ENCODE measurements around the gene MLC1. TPM values are rescaled to one million over a fixed set of nuclear protein-coding genes. Genes with fewer than 3 reads are reported as not detected.

The MLC1 gene
- total and polyA plus RNA-seq, 5 donors, result 0.14 to 1.2 (median 0.42) TPM; not detected in 1

DNA sequence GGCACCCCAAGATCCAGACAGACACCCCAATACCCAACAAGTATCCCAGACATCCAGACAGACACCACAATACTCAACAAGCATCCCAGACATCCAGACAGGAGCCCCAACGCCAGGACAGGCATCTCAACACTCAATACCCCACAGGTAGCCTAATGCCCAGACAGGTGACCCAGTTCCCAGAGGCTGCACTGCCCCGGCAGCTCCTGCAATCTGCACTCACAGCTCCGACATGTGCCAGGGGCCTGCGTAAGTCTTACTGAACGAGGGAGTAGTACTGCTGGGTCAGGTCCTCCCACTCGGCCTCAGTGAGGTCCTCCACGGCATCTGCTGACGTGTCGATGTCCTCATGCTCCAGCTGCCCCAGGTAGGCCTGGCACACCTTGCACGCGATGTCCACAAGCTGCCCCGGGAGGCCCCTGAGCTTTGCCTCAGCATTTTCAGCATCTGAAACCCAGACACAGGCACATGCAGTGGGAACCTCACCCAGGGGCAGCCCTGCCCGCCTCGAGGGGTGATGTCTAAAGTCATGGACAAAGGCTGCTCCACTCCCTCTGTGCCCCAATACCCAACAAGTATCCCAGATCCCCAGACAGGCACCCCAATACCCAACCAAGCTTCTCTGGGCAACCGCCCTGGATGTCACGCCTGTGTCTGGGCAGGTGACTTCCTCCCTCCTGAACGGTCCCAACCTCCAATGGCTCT, 43.7 kb downstream of the MLC1 start:
- intact Hi-C loops (cut with DNase I), result no loop called here

DNA sequence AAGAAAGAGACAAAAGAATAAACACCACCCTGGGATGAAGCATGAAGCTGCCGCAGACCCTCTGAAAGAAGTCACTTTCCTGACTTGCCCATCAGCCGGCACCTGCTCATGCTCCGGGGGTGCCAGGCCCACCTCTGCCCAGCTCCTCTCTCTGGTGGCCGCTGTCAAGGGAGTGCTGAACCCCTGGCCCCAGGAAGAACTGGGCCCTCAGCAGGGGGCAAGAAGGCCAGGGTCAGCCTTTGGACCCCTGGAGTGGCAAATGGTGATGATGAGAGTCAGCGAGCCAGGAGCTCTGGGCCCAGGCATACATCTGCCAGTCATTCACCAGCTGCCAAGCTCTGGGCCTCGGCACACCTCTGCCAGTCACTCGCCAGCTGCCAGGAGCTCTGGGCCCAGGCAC, 44.5 kb downstream of the MLC1 start:
- Histone ChIP-seq H3K9me3 (ENCODE audit: control insufficient read depth, low read length) (no peaks in the 10 kb centered on the region), H3K4me3 (ENCODE audit: low read length) (no peak overlapping the region), H3K27me3 (ENCODE audit: control insufficient read depth, insufficient read depth) (no peaks in the 10 kb centered on the region), H3K4me1 (ENCODE audit: control insufficient read depth, insufficient read depth, low read length) (no peaks in the 10 kb centered on the region), H3K27ac (ENCODE audit: low read length) (no peak overlapping the region)
- ATAC-seq (no peak), DNase-seq (no peak)
- intact Hi-C loops (cut with DNase I), result no loop called here
- WGBS, result 86% methylated on average over 7 of the region's 7 CpGs

More for the DNA sequence above, 43.7 kb downstream of the MLC1 start:
- Histone ChIP-seq H3K27me3 (ENCODE audit: control insufficient read depth, insufficient read depth) (no peaks in the 10 kb centered on the region), H3K27ac (ENCODE audit: low read length) (no peak overlapping the region), H3K9me3 (ENCODE audit: control insufficient read depth, low read length) (no peaks in the 10 kb centered on the region), H3K4me1 (ENCODE audit: control insufficient read depth, insufficient read depth, low read length) (no peaks in the 10 kb centered on the region), H3K4me3 (ENCODE audit: low read length) (no peak overlapping the region)
- no peak for ATAC-seq
- DNase-seq, result no peak
- WGBS, result 78% methylated on average over 17 of the region's 17 CpGs

DNA sequence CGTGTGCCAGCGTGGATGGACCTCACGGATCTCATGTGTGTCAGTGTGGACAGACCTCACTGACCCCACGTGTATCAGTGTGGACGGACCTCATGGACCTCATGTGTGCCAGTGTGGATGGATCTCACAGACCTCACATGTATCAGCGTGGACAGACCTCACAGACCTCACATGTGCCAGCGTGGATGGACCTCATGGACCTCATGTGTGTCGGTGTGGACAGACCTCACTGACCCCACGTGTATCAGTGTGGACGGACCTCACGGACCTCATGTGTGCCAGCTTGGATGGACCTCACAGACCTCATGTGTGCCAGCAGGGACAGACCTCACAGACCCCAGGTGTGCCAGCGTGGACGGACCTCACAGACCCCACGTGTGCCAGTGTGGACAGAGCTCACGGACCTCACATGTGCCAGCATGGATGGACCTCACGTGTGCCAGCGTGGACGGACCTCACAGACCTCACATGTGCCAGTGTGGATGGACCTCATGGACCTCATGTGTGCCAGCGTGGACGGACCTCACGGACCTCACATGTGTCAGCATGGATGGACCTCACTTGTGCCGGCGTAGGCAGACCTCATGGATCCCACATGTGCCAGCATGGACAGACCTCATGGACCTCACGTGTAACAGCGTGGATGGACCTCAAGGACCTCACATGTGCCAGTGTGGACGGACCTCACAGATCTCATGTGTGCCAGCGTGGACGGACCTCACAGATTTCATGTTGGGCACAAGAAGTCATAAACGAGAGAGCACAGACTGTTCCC, 45.4 kb downstream of the MLC1 start:
- DNase-seq, result no peak
- intact Hi-C loops (cut with DNase I), result no loop called here
- Histone ChIP-seq H3K27ac (ENCODE audit: low read length) (no peak overlapping the region), H3K27me3 (ENCODE audit: control insufficient read depth, insufficient read depth) (no peaks in the 10 kb centered on the region), H3K9me3 (ENCODE audit: control insufficient read depth, low read length) (no peaks in the 10 kb centered on the region), H3K4me1 (ENCODE audit: control insufficient read depth, insufficient read depth, low read length) (no peaks in the 10 kb centered on the region), H3K4me3 (ENCODE audit: low read length) (no peak overlapping the region)
- no peak for ATAC-seq
- WGBS, result 91% methylated on average over 29 of the region's 29 CpGs

DNA sequence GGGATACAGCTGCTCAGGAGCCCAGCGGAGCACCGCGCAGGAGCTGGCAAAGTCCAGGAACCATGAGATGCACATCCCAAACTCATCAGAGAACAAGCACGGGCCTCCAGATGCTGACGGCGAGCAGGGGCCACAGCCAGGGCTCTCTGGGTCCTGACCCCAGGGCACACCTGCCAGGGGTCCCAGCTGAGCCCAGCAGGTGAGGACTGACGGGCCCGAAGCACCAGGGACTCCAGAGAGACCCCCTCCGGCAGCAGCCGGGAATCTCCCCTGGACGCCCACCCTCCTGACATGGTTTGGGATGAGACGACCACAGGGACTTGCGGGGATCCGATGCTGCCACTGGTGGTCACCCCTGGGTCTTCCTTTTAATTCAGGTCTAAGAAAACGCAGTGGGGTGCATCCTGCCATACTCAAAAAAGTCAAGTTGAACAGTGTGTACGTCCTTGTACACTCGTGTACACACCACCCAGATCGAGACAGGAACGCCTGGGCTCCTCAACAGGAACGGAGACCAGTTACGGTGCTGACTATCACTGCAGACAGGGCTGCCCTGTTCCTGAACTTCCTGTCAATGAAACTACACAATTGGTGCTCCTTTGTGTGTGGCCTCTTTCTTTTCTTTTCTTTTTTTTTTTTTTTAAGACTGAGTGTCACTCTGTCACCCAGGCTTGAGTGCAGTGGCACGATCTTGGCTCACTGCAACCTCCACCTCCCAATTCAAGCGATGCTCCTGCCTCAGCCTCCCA, 49.1 kb downstream of the MLC1 start:
- H3K27me3 ChIP-seq (ENCODE audit: control insufficient read depth, insufficient read depth), result no peaks in the 10 kb centered on the region
- no peak overlapping the region for H3K4me3 ChIP-seq (ENCODE audit: low read length)
- no peak overlapping the region for H3K27ac ChIP-seq (ENCODE audit: low read length)
- H3K4me1 ChIP-seq (ENCODE audit: control insufficient read depth, insufficient read depth, low read length), result no peaks in the 10 kb centered on the region
- ATAC-seq (no peak), DNase-seq (no peak)
- no peaks in the 10 kb centered on the region for H3K9me3 ChIP-seq (ENCODE audit: control insufficient read depth, low read length)
- 79% methylated on average over 23 of the region's 23 CpGs for WGBS
- intact Hi-C loops (cut with DNase I), result no loop called here

DNA sequence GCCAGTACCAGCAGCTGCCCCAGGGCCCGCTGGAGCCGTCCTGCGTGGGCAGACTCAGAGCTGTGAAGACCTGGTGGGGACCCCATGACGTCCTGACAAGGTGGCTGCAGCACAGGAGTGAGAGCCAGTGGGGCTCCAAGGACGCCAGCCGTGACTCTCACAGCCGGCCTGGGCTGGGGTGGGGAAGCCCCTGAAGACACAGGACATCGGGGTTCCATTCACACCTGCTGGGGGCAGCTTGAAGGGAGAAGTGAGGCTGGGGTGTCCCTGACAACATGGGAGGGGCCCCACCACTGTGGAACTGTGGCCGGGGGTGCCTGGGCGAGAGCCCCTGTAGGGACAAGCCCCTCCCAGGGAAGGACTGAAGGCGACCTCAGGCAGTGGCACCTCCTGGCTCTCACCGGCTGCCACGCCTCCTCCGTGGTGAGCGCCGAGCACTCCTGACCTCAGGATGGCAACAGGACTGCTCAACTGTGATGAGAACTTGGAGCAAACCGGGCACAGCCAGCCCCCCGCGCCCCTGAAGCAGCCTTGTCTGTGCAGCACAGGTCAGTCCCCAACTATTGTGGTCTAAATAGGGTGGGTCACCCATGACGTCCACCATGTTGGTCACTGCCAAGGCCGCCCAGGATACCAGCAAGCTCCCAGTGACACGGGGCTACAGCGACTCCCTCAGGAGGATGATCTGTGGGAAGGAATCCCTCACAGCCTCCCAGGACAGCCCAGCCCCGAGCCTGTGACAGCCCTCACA, 49.9 kb downstream of the MLC1 start:
- no peak overlapping the region for H3K4me3 ChIP-seq (ENCODE audit: low read length)
- H3K27me3 ChIP-seq (ENCODE audit: control insufficient read depth, insufficient read depth), result no peaks in the 10 kb centered on the region
- H3K27ac ChIP-seq (ENCODE audit: low read length), result no peak overlapping the region
- ATAC-seq (no peak), DNase-seq (no peak)
- H3K9me3 ChIP-seq (ENCODE audit: control insufficient read depth, low read length), result no peaks in the 10 kb centered on the region
- H3K4me1 ChIP-seq (ENCODE audit: control insufficient read depth, insufficient read depth, low read length), result no peaks in the 10 kb centered on the region
- intact Hi-C loops (cut with DNase I), result no loop called here
- 73% methylated on average over 24 of the region's 24 CpGs for WGBS

DNA sequence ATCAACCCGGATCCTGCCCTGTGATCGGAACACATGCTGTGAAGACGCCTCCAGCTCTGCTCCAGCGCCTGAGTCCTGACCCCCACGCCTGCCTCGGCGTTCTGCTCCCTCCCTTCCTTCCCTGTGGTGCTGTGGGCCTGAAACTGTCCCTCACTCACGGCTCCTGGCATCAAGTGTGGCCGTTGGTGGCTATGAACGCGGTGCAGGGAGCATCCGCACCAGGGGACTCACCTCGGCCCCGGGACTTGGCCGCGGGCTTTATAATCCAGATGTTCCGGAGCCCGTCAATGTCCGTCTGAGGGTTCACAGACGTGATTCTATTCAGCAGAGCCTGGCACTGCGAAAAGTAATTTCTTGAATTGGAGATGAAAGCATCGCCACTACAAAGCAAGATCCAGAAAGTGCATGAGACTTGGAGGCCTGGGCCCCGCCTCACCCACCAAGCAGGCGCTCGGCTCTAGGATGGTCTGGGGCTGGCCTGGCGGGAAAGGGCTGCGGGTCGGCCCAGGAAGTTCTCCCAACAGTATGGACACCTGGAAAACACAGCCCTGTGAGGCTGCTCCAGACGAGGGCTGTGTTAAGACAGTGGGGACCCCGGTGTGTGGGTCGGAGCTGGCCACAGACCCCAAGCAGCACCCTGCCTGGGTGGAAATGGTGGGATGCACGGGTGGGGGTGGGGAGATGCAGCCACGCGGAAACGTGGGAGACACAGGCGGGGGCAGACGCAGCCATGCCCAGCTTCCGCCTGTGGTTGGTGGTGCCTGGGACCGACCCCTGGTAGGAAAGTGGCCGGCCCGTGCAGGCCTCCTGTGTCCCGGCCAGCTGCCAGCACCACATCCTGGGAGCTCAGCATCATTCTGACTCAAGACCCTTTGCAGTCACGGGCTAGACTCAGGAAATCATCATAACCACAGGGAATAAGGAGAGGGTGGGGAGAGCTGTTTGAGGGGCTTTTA, 50.8 kb downstream of the MLC1 start:
- WGBS, result 69% methylated on average over 43 of the region's 43 CpGs
- H3K9me3 ChIP-seq (ENCODE audit: control insufficient read depth, low read length), result no peaks in the 10 kb centered on the region
- H3K27me3 ChIP-seq (ENCODE audit: control insufficient read depth, insufficient read depth), result no peaks in the 10 kb centered on the region
- H3K4me3 ChIP-seq (ENCODE audit: low read length), result no peak overlapping the region
- intact Hi-C loops (cut with DNase I), result loop anchor here in 1 of 4 donors (5.0 kb wide), 1 partner anchor 107 kb away; no protein-coding TSS in a partner anchor
- no peak overlapping the region for H3K27ac ChIP-seq (ENCODE audit: low read length)
- H3K4me1 ChIP-seq (ENCODE audit: control insufficient read depth, insufficient read depth, low read length), result no peaks in the 10 kb centered on the region
- ATAC-seq, result no peak
- no peak for DNase-seq

DNA sequence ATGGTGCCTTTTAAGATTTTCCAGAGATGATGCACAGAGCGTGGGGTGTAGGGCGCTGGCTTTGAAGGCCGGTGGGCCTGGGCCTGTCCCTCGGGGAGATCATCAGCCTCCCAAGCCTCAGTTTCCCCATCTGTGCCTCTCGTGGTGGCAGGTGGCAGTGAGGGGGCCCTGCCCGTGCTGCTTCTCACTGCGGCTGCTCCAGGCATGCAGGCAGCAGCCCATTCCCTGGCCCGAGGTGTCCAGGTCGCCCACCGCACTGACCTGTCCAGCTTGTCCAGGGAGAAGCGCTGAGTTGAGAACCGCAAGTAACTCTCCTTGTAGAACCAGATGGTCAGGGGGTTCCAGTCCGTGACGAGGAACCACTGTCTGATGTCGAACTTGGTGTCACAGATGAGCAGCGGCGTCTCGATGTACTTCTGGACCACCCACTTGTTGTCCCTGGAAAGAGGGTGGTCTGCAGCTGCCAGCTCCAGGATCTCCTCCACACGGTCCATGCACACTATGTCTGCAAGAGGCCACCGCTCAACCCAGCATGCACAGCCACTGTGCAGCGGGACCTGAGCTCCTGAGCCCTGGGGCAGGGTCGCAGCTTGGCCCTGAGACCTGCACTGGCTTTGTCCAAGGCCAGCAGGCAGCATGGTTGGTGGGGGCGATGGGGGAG, 52.2 kb downstream of the MLC1 start:
- WGBS, result 86% methylated on average over 23 of the region's 23 CpGs

DNA sequence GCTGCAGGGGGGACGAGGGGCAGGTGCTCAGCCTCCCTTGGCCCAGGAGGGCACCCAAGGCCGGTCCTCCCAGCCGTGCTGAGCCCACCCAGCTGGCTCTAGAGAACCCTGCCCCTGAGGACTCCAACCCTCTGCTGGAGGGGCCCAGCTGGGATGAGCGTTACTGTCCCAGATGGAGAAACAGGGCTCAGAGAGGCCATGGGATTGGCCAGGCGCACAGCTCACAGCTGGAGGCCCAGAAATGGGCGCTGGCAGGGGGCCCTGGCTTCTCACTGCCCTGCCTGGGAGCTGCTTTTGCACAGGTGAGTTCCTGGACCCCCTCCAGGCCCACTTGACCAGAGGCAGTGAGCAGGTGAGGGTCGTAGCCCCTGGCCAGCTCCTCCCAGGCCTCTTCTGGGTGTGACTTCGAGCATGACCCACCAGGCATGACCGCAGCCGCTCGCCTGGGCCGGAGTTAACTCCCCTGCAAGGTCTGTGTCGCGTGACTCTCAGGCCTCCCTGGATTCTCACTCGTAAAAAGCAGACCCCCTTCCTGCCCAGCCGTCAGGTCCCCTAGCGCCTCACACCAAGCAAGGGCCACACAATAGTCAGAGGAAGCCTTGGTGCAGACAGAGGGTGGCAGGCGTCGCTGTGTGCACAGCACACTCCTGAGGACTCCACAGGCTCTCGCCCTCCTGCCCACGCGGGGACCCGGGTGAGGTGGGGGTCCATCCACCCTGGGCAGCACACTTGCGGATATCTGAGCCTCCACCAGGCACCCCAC, 52.9 kb downstream of the MLC1 start:
- intact Hi-C loops (cut with DNase I), result loop anchor here in 1 of 4 donors (5.0 kb wide), 1 partner anchor 105 kb away; no protein-coding TSS in a partner anchor
- Histone ChIP-seq H3K9me3 (ENCODE audit: control insufficient read depth, low read length) (no peaks in the 10 kb centered on the region), H3K27ac (ENCODE audit: low read length) (no peak overlapping the region), H3K4me3 (ENCODE audit: low read length) (no peak overlapping the region), H3K27me3 (ENCODE audit: control insufficient read depth, insufficient read depth) (no peaks in the 10 kb centered on the region), H3K4me1 (ENCODE audit: control insufficient read depth, insufficient read depth, low read length) (no peaks in the 10 kb centered on the region)
- no peak for DNase-seq
- WGBS, result 83% methylated on average over 24 of the region's 24 CpGs
- no peak for ATAC-seq

More for the DNA sequence above, 52.2 kb downstream of the MLC1 start:
- ATAC-seq (no peak), DNase-seq (no peak)
- Histone ChIP-seq H3K9me3 (ENCODE audit: control insufficient read depth, low read length) (no peaks in the 10 kb centered on the region), H3K27ac (ENCODE audit: low read length) (no peak overlapping the region), H3K4me3 (ENCODE audit: low read length) (no peak overlapping the region), H3K4me1 (ENCODE audit: control insufficient read depth, insufficient read depth, low read length) (no peaks in the 10 kb centered on the region), H3K27me3 (ENCODE audit: control insufficient read depth, insufficient read depth) (no peaks in the 10 kb centered on the region)
- intact Hi-C loops (cut with DNase I), result loop anchor here in 1 of 4 donors (5.0 kb wide), 1 partner anchor 106 kb away; no protein-coding TSS in a partner anchor

All from right cardiac atrium (tissue), 5 donors.